ENCODE results near the gene MTCH1.

The MTCH1 gene

DNA sequence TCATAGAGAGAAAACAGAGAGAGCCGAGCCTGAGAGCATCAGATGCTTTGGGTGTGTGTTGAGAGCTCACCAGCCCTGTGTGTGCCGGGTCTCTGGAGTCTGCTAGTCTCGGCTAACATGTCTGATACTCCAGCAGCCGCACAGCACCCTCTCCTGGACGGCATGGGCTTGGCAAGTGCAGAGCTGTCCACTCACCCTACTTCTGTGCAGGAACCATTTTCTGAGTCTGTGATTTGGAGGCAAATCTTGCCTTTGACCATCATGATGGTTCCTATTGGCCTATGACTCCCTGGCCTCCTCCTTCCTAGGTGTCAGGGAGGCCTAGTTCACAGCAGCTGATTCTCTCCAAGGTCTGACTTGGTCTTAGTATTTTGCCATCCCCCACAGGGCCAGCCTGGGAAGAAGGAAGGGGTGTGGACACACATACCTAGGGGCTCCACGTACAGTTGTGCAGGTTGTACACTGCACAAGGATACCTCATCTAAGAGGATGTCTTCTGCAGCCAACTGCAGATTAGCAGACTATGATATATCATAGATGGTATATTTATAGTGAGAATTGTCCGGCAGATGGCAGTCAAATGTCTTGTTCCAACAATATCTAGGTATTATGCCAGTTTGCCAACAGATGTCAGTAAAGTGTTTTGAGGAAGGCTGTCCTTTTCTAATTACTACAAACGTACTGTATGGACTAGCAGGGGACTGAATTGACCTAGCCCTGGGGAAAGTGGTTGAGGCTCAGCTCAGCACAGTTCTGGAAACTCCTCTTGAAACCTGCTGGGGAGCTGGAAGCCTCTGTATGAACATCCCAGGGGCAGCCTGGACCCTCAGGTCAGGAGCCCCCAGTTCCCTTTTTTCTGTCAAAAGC is 32.4 kb upstream of the MTCH1 start:
- in situ Hi-C loops (cut with HindIII; ENCODE audit: low sequenced_read_pairs) = loop anchor here (10.0 kb wide), 1 partner anchor 114 kb away; no protein-coding TSS in a partner anchor

DNA sequence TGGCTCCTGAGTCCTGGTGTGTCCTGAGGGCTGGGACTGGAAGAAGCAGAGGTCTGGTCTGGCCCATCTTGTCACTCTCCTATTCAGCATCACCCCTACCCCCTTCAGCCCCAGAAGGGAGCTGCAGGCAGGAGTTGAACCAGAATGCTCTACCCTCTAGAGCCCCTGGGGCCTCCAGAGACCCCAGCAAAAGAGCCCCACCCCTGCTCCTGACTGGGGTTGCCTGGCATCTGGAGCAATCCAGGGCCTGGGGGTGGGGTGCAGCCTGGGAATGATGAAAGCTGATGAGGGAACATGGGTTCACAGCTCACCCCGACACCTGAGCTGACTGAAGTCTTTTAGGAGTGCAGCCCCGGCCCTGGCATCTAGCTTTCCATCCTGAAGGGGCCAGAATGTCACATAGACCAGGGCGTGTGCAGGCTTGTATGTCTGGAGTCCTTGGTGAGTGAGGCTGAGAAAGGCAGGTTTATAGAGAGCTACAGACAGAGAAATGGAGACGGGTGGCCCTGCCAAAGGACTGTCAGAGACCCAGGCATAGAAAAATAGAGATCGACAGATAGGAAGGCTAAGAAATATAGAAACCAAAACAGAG is 31.7 kb upstream of the MTCH1 start:
- in situ Hi-C loops (cut with HindIII; ENCODE audit: low sequenced_read_pairs) = loop anchor here (10.0 kb wide), 1 partner anchor 113 kb away; no protein-coding TSS in a partner anchor

DNA sequence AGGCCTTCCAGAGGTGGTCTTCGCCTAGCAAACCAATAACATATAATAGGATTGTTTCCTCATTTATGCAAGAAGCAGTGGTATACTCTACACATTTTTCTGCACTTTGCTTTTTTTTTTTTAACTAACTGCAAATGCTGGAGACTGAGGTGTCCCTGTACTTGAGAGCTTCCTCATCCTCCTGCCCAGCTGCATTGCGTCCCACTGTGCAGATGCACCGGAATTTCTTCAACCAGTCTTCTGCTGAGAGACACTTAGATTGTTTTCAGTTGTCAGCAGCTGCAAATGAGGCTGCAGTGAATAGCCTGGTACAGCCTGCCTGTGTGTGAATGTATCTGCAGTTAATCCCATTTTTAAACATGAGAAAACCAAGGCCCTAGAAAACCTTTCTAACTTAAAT is 31.0 kb upstream of the MTCH1 start:
- in situ Hi-C loops (cut with HindIII; ENCODE audit: low sequenced_read_pairs) = loop anchor here (10.0 kb wide), 1 partner anchor 112 kb away; no protein-coding TSS in a partner anchor

DNA sequence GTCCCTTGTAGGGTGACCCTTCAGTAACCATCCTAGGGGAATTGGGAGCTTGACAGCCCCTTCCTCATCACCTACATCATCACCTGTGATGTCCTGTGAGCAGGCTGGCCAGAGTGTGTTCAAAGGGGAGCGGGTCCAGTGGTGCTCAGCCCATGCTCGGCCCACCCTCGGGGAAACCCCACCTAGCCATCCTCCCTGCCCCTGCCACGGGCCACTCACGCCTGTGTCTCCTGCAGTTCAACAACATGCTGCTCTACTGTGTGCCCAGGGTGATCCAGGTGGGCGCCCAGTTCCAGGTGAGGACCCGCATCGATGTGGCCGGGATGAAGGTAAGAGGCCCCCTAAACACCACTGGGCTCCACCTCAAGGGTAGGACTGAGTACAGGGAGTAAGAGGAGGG is 29.5 kb upstream of the MTCH1 start:
- in situ Hi-C loops (cut with HindIII; ENCODE audit: low sequenced_read_pairs) = loop anchor here (10.0 kb wide), 1 partner anchor 111 kb away; no protein-coding TSS in a partner anchor

DNA sequence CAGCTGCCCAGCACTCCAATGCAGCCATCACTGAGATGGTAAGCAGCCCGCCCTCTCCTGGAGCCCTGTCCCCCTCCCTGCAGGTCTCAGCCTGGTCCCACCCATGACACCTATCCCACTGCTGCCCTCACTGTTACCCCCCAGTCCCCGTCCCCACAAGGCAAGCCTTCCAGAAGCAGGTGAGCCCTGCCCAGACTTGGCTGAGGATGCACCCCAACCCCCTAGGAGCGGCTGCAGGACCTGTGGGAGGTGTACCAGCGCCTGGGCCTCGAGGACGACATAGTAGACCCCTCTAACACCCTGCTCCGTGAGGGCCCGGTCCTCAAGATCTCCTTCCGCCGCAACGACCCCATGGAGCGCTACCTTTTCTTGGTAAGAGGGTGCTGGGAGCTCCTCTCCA is 28.7 kb upstream of the MTCH1 start:
- in situ Hi-C loops (cut with HindIII; ENCODE audit: low sequenced_read_pairs) = loop anchor here (10.0 kb wide), 1 partner anchor 110 kb away; no protein-coding TSS in a partner anchor

DNA sequence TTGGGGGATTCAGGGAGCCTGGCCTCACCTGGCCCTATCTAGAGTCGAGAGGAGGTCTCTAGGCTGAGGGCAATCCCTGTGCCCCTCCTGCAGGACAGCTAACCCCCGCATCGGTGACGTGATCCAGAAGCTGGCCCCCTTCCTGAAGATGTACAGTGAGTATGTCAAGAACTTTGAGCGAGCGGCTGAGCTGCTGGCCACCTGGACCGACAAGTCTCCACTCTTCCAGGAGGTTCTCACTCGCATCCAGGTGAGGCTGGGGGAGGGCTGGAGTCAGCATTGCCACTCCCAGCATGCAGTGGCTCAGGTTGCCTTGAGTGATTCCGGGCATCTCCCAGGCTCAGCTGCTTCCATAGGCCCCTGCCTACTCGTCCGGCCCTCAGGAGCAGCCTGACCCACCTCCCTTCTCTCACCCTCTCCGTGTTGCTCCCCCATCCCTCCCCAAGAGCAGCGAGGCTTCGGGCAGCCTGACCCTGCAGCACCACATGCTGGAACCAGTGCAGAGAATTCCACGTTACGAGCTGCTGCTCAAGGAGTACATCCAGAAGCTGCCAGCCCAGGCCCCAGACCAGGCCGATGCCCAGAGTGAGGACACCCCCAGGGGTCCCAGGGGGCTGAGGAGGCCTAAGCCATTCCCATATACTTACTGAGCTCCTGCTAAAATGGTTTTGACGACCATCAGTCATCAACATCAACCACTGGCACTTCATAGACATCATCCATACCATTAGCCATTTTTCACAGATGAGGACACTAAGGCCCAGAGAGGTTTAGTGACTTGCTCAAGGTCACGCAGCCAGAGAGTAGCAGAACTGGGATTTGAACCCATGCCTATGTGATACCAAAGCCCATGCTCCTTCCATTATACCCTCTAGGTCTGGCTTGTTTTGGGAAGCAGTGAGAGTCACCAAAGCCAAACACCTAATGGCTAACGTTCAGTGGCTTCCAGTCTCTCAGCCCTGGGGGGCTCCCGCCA is 27.8 kb upstream of the MTCH1 start:
- in situ Hi-C loops (cut with HindIII; ENCODE audit: low sequenced_read_pairs) = loop anchor here (10.0 kb wide), 1 partner anchor 109 kb away; no protein-coding TSS in a partner anchor

DNA sequence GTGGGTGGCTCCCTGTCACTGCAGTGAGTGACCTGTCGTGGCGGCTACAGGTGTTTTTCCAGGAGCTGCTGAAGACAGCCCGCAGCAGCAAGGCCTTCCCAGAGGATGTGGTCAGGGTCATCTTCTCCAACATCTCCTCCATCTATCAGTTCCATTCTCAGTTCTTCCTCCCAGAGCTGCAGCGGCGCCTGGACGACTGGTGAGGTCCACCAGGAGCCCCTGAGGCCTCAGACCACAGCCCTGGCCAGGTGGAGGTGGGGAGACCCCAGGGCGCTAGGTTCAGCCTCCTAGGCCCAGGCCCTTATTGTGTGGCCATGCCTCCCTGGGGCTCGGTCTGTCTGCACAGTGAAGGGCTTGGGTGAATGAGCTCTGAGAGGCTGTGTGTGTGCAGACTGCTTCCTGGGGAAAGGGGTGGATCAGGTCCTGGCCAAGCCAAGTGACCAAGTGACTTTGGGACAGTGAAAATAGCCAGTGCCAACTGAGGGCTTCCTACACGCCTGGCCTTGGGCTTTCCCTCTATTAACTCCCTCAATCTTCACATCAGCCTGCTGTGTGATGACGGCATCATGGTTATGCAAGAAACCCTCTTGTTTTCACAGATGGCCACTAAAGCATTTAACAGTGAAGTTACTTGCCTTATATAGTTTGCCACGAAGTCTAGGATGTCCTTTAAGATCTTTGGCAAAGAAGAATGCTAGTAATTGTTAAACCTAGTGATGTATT is 25.8 kb upstream of the MTCH1 start:
- in situ Hi-C loops (cut with HindIII; ENCODE audit: low sequenced_read_pairs) = loop anchor here (10.0 kb wide), 1 partner anchor 107 kb away; no protein-coding TSS in a partner anchor

DNA sequence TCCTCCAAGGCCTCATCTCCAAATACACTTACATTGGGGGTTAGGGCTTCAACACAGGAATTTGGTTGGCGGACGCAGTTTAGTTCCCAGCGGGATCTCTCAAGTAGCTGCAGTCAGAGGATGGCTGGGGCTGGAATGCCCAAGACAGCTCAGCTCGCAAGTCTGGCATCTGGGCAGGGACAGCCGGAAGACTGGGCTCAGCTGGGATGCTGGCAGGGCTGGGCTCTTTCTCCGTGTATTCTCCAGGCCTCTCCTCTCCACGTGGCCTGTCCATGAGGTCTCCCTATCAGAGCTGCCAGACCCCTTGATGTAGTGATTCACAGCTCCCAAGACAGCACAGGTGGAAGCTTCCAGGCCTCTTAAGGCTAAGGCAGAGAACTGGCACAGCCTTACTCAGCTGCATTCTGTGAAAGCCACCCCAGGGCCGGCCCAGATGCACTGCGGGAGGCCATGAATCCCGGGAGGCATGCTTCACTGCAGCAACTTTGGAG is 24.5 kb upstream of the MTCH1 start:
- in situ Hi-C loops (cut with HindIII; ENCODE audit: low sequenced_read_pairs) = loop anchor here (10.0 kb wide), 1 partner anchor 106 kb away; no protein-coding TSS in a partner anchor

DNA sequence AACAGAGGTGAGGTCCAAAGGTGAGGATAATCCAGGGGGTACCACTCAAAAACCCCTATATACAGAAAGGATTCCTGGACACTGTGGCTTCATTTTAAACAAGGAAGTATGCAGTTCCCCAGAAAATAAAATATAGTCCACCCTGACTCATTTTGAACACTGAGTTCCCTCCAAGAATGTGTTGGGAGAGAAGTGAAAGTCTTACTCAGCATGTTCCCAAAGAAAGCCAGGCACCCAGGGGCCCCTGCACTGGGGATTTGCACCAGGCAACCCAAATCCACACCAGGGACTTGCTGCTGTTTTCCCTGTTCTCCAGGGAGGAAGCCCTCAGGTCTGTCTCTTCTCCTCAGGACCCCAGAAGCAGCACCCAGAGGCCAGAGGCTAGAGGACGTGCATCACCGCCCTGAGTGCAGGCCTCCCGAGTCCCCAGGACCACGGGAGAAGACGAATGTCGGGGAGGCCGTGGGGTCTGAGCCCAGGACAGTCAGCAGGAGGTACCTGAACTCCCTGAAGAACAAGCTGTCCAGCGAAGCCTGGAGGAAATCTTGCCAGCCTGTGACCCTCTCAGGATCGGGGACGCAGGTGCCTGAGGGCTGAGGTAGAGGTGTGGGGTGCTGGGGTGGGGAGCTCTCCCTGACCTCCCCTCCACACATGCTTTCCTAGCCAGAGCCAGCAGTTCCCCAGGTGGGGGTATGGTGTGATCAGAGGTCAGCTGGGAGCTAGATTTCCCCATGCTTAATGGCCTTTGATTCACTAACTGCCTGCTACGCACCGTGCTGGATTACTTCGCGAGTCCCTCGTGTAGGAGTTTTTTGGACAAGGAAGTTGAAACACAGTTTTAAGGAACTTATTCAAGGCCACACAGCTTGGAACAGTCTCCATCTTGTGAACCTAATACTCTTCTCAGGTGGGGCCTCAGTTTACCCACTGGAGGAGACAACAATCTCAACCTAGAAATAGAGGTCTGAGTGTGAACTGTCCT is 22.8 kb upstream of the MTCH1 start:
- in situ Hi-C loops (cut with HindIII; ENCODE audit: low sequenced_read_pairs) = no loop called here

DNA sequence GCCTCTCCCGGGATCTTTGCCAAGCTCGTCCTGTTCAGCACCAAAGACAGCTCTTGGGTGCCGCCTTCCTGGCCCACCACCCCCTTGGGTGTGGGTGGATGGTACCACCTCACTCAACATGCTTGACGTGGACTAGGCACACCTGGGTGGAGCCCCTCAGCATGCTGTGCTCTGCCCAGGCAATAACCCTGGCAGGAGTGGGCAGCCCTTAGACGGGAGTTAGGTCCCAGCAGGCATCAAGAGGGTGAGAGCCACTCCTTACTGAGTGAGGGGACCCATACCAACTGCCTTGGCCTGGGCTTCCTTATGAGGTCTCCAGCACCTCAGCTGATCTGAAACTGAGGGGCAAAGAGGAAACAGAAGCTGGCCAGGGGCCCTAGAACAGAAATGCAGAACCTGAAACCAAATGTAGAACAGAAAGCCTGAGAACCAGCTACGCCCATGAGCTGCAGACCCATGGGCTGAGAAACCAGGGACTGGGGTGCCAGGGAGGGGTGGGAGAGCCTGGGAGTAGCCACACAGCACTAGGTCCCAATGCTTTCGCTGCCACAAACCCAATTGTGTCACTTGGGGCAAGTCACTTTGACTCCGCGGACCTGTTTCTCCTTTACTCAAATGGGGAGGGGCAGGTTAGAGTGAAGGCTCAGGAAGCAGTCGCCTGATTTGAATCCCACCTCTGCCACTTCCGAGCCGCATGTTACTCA is 21.5 kb upstream of the MTCH1 start:
- in situ Hi-C loops (cut with HindIII; ENCODE audit: low sequenced_read_pairs) = no loop called here

DNA sequence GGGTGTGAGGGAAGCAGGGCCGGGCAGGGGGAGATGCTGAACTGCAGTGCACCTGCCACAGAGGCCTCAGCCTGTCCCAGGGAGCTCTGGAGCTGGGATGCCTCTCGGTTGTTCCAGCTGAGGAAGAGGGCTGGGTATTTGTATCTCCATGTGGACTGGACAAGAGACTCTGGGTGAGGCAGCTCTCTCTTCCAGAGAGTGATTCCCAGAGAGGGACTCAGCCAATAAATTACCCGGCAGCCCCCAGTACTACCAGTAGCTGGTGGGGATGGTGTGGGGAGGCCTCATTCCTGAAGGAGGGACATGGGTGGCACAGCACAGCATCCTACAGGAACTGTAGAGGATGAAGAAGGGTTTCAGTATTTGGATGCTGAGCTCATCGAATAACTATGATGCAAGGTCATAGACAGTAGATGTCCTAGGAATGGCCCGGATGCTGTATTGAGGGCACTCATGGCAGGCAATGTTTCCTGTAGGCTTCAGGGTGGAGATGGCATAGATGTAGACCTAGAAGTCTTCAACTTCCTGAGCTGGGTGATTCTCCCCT is 20.9 kb upstream of the MTCH1 start:
- in situ Hi-C loops (cut with HindIII; ENCODE audit: low sequenced_read_pairs) = no loop called here

DNA sequence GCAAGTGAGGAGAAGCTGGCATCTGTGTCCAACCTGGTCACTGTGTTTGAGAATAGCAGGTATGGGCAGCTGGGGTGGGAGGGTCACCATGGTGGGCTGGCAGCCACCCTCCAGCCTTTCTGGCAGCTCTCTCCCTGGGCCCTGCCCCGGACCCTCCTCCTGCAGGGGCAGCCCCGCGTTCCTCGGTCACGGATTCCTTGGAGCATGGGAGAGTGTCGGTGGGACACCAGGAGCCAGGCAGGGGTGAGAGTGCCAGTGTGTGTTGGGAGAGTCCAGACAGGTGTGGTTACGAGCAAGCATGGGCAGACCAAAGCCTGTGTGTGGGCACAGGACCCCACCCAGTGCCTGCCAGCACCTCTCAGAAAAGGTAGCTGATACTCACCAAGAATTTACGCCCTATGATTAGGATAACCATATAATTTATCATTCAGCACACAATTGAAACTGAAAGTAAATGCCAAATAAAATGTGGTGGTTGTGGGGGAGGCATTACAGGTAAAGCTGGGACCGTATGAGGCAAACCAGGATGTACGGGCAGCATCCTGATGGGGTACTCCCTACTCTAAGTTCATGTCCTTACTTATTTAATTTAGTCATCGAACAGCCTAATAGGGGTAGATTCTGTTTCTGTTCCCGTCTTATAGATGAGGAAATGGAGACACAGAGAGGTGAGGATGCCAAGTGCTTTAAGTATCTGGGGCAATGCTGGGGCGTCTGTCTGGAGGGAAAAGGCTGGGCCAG is 20.0 kb upstream of the MTCH1 start:
- in situ Hi-C loops (cut with HindIII; ENCODE audit: low sequenced_read_pairs) = no loop called here

DNA sequence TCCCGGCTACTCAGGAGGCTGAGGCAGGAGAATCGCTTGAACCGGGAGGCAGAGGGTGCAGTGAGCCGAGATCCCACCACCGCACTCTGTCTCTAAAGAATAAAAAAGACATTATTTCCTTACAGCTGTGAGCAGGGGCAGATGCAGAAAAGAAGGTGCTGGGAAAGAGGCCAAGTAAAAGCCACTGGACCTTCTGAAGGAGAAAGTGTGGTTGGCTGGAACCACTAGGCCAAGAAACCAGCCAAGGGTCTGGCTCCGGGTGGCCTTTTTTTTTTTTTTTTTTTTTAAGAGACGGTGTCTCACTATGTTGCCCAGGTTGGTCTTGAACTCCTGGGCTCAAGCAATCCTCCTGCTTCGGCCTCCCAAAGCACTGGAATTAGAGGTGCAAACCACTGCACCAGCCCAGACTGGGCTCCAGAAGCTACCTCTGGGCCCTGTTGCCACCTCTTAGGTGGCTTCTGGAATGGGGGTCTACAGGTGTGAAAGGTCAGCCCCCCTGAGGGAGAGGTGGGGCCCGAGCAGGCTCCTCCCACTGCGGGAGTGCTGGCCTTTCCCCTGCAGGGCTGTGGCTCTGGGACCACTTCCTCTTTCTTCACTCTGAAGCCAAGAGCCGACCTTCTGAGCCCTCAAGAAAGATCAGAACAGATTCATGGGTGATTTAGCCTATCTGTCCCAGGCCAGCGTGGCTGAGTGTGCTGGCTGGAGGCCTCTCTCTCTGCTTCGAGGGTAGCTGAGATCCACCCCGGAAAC is 19.2 kb upstream of the MTCH1 start, which contains the start of gene FGD2:
TSS of gene FGD2 (plus strand) at position 595 of the 750 bp plus-strand sequence. CDS start 163 bp downstream, outside the sequence.
- in situ Hi-C loops (cut with HindIII; ENCODE audit: low sequenced_read_pairs) = no loop called here

DNA sequence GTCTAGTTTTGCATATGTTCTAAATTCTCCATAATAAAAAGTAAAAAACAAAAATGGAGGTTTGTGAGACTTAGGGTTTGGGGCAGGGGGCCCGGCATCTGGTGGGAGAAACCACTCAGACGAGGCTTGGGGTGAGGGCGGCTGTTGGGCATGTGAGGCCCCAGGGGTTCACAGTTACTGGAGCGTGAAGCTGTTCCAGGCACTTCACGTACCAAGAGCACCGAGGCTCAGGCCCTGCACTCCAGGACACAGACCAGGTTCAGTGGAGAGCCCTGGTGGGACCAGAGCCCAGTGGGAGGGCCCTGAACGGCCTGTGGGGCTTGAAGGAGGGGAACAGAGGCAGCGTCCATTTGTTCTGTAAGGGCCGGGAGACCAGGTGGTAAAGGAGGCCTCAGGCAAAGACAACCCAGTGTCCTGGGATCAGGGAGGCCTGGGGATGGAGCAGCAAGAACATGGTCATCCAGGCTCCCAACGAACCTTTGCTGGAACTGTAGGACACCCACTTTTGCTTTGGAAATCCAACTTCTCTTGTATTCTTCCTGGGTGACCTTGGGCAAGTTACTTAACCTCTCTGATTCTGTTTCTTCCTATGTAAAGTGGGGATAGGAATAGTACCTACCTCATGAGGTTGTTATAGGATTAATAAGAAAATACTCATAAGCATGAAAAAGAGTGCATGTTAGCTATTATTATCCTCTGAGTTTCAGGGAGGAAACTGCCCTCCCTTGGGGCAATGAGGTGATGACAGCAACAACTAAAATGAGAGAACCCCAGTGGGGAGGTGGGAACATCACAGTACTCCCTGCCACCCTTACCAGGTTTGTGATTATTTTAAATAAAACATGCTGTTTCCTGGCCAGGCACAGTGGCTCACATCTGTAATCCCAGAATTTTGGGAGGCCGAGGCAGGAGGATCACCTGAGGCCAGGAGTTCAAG is 18.3 kb upstream of the MTCH1 start:
- in situ Hi-C loops (cut with HindIII; ENCODE audit: low sequenced_read_pairs) = no loop called here

DNA sequence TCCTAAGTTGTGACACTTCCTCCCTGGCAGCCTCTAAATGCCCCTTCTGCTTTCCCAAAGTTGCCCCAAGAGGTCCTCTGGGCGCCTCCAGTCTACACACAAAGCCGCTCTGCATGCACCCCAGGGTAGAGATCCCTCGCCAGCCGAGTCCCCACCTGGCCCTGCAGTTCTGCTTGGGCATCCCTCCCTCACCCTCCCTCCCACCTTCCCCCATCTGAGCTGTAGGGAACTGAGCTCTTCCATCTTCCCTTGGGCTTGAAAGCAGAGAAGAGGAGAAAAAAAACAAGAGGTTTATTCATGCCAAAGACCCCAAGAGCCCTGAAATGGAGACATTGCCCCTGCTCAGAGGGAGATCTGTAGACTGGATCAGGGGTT is 13.7 kb upstream of the MTCH1 start:
- in situ Hi-C loops (cut with HindIII; ENCODE audit: low sequenced_read_pairs) = no loop called here

Data from DLD1 (cell line).